HUES6 (cell line): ENCODE results near the gene STAT4.

Source experiments
- H3K27ac ChIP-seq: 2 replicates; pipeline ENCODE4 v1.7.0; 2013; ENCODE audit warnings: low read depth, mild to moderate bottlenecking, low read length, inconsistent platforms
- H3K27me3 ChIP-seq: 2 replicates; pipeline ENCODE4 v1.6.1; 2013; ENCODE audit warnings: low read length; ENCODE audit not compliant: control insufficient read depth, insufficient read depth
- H3K36me3 ChIP-seq: 2 replicates; pipeline ENCODE4 v1.6.1; 2013; ENCODE audit warnings: low read length; ENCODE audit not compliant: control insufficient read depth, insufficient read depth
- H3K4me1 ChIP-seq: 2 replicates; pipeline ENCODE4 v1.6.1; 2013; ENCODE audit warnings: low read length; ENCODE audit not compliant: control insufficient read depth, insufficient read depth
- H3K4me3 ChIP-seq: 2 replicates; pipeline ENCODE4 v1.5.1; 2013; ENCODE audit warnings: low read depth, low read length
- H3K9ac ChIP-seq: one replicate; pipeline ENCODE4 v1.6.1; 2013; ENCODE audit warnings: mild to moderate bottlenecking, low read length
- H3K9me3 ChIP-seq: 2 replicates; pipeline ENCODE4 v1.6.1; 2013; ENCODE audit warnings: low read depth, low read length; ENCODE audit not compliant: control insufficient read depth, insufficient read depth

STAT4 gene

DNA sequence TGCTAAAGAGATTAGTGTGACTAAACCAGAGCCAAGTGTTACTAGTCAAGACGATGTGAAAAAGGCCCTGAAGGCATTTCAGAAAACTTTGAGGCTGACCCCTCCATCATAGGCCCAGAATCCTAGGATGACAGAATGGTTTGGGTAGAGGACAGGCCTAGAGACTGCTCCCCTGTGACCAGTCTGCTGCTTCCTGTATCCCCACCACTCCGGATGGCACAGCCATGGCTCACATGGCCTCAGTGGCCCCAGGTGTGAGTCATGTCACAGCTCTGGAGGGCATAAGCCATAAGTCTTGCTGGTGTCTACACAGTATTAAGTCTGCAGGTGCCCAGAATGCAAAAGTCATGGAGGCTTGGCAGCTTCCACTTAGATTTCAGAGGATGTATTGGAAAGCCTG, 124.4 kb downstream of the STAT4 start:
- H3K9me3 ChIP-seq: no peaks in the 10 kb centered on the region
- H3K4me1 ChIP-seq: peaks cover 3% of the 10 kb centered on the region; the same call in 1 of the 2 replicates
- H3K9ac ChIP-seq: no peak overlapping the region
- H3K4me3 ChIP-seq: no peak overlapping the region
- peaks cover 5% of the 10 kb centered on the region; the same call in 1 of the 2 replicates for H3K27me3 ChIP-seq
- no peaks in the 10 kb centered on the region for H3K36me3 ChIP-seq
- H3K27ac ChIP-seq: no peak overlapping the region

DNA sequence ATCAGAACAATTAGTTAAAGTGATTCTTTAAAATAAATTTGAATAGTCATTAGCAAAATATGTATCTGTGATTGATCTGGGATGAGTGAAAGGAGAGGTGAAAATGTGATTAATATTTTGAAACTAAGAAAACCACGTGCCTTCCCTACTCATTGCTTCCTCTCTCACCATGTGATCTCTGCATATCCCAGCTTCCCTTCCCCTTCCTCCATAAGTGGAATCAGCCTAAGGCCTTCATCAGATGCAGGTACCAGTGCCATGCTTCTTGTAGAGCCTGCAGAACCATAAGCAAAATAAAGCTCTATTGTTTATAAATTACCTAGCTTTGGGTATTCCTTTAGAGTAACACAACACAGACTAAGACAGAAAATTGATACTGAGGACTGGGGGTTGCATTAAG, 125.7 kb downstream of the STAT4 start:
- H3K4me1 ChIP-seq: peaks cover 7% of the 10 kb centered on the region; the same call in 1 of the 2 replicates
- no peaks in the 10 kb centered on the region for H3K36me3 ChIP-seq
- no peak overlapping the region for H3K9ac ChIP-seq
- H3K27me3 ChIP-seq: peaks cover 5% of the 10 kb centered on the region; the same call in 1 of the 2 replicates
- H3K9me3 ChIP-seq: no peaks in the 10 kb centered on the region
- no peak overlapping the region for H3K27ac ChIP-seq
- no peak overlapping the region for H3K4me3 ChIP-seq

DNA sequence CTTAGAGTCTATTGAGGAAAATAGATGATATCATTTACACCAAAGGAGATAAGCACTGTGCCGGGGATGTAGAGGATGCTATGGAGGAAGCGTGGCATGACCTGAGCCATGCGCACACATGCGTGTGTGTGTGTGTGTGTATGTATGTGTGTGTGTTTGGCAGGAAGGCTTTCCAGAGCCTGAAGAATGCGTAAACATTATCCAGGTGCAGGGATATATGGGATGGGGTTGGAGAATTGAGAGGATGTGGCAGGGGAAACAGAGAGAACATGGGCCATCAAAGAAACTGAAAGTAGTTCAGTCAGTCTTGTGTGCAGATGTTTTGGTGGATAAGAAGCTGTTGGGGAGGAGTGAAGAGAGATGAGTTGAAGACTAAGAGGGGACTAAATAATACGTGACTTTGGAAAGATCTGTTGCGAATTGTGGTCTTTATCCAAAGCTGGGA, 127.5 kb downstream of the STAT4 start:
- H3K9ac ChIP-seq: no peak overlapping the region
- H3K36me3 ChIP-seq: no peaks in the 10 kb centered on the region
- H3K27me3 ChIP-seq: peaks cover 10% of the 10 kb centered on the region
- H3K4me1 ChIP-seq: peaks cover 7% of the 10 kb centered on the region
- no peak overlapping the region for H3K27ac ChIP-seq
- H3K4me3 ChIP-seq: no peak overlapping the region
- no peaks in the 10 kb centered on the region for H3K9me3 ChIP-seq

DNA sequence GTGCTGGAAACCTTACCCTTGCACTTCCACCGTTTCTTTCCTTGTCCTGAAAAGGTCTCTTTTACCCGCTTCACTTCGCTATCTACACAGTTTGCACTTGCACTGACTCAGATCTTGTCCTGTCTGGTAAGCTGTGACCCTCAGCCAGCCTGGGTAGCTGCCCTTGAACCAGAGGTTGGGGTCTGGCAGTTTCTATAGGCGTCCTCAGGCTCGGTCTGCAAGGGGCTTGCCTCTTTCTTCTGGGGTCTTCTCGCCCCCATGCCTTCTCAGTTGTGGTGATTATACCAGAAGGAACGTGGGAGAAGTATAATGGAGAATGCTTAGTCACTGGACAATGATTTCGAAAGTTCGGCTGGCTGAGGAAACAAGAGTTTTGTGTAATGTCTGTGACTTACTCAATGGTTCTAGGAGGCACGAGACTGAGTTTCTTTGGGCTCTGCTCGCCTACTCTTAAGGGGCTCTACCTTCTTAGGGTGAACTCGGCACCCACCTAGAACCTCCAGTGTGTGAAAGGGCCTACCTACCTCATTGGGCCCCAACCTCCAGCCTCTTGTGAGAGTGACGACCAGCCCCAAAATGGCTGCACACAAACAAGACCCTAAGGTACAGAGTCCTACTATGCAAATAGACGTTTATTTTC, 129.9 kb downstream of the STAT4 start:
- peak overlapping the region; percentile 89 for H3K4me3 ChIP-seq
- H3K27me3 ChIP-seq: peaks cover 25% of the 10 kb centered on the region
- no peaks in the 10 kb centered on the region for H3K9me3 ChIP-seq
- H3K36me3 ChIP-seq: no peaks in the 10 kb centered on the region
- H3K27ac ChIP-seq: peak overlapping the region; percentile 75
- peak overlapping the region; percentile 92 for H3K9ac ChIP-seq
- H3K4me1 ChIP-seq: peaks cover 7% of the 10 kb centered on the region

DNA sequence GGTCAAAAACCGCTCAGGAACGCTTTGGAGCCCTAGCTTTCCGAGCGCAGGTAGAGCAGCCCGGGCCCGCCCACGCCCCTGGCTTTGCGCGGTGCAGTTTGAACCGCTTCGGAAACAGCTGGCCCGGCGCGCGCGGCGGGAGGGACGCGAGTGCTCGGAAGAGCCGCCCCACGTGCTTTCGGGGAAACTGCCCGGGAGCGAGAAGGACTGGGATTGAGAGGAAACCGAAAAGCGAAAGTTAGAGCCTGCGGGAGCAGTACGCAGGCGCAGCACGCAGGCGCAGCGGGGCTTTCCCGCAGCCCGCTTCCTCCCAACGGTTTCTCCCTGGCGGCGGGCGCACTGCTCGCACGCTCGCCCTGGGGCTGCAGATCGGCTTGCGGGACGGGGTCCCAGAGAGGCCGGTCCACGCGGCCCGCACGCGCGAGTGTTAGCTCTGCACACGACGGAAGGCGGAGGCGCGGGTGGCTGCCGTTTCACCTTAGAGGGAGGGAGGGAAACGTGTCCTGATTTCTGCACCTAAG, 130.5 kb downstream of the STAT4 start:
- Histone ChIP-seq H3K4me1 (peaks cover 7% of the 10 kb centered on the region), H3K9ac (peak overlapping the region; percentile 92), H3K27ac (peak overlapping the region; percentile 75)

DNA sequence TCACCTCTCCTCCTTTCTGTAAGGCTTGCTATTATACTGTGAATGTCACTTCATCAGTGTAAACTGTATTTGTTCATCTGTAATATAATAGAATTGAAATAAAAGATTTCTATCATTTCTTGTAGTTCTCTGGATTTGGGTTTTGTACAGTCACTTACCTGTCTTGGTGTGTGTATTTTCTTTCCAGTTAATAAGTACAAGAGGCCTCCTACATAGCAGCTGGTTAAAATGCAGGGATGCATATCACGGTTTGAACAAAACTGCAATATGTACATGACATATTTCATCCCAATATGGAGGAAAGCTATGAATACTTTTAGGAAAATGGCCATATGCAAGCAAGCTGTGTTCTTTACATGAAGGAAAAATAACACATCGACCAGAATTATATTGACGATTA, 131.4 kb downstream of the STAT4 start:
- peaks cover 7% of the 10 kb centered on the region for H3K4me1 ChIP-seq
- H3K4me3 ChIP-seq: no peak overlapping the region
- H3K36me3 ChIP-seq: no peaks in the 10 kb centered on the region
- H3K9me3 ChIP-seq: no peaks in the 10 kb centered on the region
- no peak overlapping the region for H3K27ac ChIP-seq
- H3K9ac ChIP-seq: no peak overlapping the region
- H3K27me3 ChIP-seq: peaks cover 39% of the 10 kb centered on the region

More for the DNA sequence above, 130.5 kb downstream of the STAT4 start:
- Histone ChIP-seq H3K9me3 (no peaks in the 10 kb centered on the region), H3K36me3 (no peaks in the 10 kb centered on the region), H3K27me3 (peaks cover 31% of the 10 kb centered on the region), H3K4me3 (peak overlapping the region; percentile 89)

DNA sequence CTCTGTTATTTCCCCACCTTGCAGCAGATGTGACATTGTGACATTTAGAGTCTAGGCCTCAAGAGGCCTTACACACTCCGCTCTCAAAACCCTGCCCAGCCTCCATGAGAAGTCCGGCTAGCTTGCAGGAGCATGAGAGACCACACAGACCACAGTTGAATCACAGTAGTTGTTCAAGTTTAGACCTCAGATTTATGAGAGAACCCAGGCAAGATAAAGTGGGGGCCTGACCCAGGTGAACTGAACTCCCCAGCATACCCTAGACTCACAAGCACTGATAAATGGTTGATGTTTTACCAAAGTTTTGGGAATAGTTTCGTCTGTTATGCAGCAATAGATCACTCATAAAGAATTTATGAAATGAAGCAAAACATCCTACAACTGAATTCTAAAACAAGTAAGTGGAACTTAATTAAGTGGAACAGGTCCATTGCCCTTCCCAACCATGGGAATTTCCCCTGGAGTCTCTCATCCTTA, 132.1 kb downstream of the STAT4 start:
- H3K9ac ChIP-seq: no peak overlapping the region
- no peak overlapping the region for H3K27ac ChIP-seq
- H3K36me3 ChIP-seq: no peaks in the 10 kb centered on the region
- H3K4me1 ChIP-seq: peaks cover 7% of the 10 kb centered on the region
- no peaks in the 10 kb centered on the region for H3K9me3 ChIP-seq
- no peak overlapping the region for H3K4me3 ChIP-seq
- H3K27me3 ChIP-seq: peaks cover 39% of the 10 kb centered on the region

DNA sequence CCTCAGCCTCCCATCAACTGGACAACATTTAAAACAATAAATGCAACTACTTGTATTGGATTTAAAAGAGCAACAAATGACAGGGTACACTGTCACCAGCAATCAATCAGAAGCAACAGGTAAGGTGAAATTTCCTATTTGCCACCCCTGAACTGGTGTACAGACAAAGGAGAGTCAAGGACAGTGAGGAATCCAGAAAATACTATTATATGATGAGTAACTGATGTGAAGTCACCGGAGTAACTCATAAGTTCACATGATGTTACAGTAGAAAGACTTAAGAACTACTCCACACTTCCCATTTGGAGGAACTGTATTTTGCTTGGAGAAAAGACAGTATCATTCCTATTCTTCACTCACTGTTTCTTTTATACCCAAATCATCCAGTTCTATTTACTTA, 132.7 kb downstream of the STAT4 start:
- Histone ChIP-seq H3K27me3 (peaks cover 37% of the 10 kb centered on the region), H3K4me3 (no peak overlapping the region), H3K27ac (no peak overlapping the region), H3K9me3 (no peaks in the 10 kb centered on the region), H3K4me1 (peaks cover 7% of the 10 kb centered on the region), H3K36me3 (no peaks in the 10 kb centered on the region), H3K9ac (no peak overlapping the region)

DNA sequence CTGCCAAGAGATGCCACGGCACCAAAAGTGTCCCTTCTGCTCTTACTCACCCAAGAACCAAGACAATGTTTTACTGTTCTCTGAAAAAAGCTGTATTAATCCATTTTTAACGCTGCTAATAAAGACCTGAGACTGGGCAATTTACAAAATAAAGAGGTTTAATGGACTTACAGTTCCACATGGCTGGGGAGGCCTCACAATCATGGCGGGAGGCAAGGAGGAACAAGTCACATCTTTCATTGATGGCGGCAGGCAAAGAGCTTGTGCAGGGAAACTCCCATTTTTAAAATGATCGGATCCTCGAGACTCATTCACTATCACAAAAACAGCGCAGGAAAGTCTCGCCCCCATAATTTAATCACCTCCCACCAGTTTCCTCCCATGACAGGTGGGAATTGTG, 135.0 kb downstream of the STAT4 start:
- Histone ChIP-seq H3K27me3 (peaks cover 34% of the 10 kb centered on the region), H3K9ac (no peak overlapping the region), H3K4me1 (peaks cover 6% of the 10 kb centered on the region), H3K36me3 (peaks cover 5% of the 10 kb centered on the region), H3K9me3 (no peaks in the 10 kb centered on the region), H3K27ac (no peak overlapping the region), H3K4me3 (no peak overlapping the region)

DNA sequence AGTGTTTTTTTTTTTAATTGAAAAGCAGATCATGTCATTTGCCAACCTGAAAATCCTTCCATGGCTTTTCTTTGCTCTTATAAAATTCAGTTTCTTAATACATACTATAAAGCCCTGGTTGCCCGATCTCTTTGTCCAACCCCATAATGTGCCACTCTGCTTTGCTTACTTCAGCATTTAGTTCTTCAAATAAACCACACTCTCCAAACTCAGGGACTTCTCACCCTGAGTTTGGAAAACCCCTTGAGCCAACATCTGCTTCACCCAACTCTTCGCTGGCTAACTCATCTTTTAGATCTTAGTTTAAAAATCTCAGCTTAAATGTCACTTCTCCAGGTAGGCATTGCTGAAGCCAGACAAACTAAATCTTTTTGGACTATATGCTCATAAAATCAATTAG, 135.6 kb downstream of the STAT4 start:
- Histone ChIP-seq H3K9ac (no peak overlapping the region), H3K36me3 (peaks cover 8% of the 10 kb centered on the region), H3K4me3 (no peak overlapping the region), H3K27ac (no peak overlapping the region), H3K27me3 (peaks cover 34% of the 10 kb centered on the region), H3K9me3 (no peaks in the 10 kb centered on the region), H3K4me1 (peaks cover 5% of the 10 kb centered on the region)

DNA sequence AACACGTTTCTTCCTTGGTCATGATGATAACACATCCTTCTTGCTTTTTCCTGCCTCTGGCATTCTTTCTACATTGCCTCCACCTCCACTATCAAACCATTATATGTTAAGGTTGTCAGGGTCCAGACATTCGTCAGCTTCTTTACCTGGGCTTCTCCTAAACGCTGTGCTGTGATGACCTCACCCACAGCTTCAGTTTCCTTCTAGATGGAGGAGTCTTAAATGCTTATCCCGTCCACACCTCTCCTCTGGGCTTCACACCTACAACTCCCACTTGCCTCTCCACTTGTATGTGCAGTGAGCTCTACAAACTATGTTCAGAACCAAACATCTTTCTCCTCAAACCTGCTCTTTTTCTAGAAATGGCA, 136.2 kb downstream of the STAT4 start:
- Histone ChIP-seq H3K4me1 (peaks cover 5% of the 10 kb centered on the region; the same call in 1 of the 2 replicates), H3K9ac (peak overlapping the region; percentile 25), H3K9me3 (no peaks in the 10 kb centered on the region), H3K36me3 (peaks cover 14% of the 10 kb centered on the region), H3K4me3 (peak overlapping the region; percentile 88), H3K27ac (no peak overlapping the region), H3K27me3 (peaks cover 34% of the 10 kb centered on the region)
